H1 (cell line): ENCODE data around the gene BCAS3. TPM values are rescaled to one million over a fixed set of nuclear protein-coding genes. Genes with fewer than 3 reads are reported as not detected.

ENCODE experiments used
- CTCF ChIA-PET: fragments of 300-600 bp; sonication (Branson Sonifier 250); formaldehyde crosslinking; loops from one replicate; lab custom pipeline; 2021; ENCODE audit not compliant: partially characterized antibody; lab: Charles Lee
- POLR2A ChIA-PET: fragments of 300-600 bp; sonication (Branson Sonifier 250); formaldehyde crosslinking; loops from one replicate; lab custom pipeline; 2021; ENCODE audit warnings: inconsistent platforms; ENCODE audit not compliant: partially characterized antibody; lab: Charles Lee
- DNase-seq, 2 experiments: peaks; one replicate each; pipeline versions ENCODE4 v3.0.0 to v3.0.0-alpha.2; 2010 to 2022; ENCODE audit warnings: low spot score in 2 of 2, low read depth in 1 of 2, mixed read lengths in 1 of 2
- FAIRE-seq: peaks from 2 replicates; lab custom pipeline; 2011; peaks lifted over from hg19 to GRCh38; lab: Jason Lieb, UNC
- H2AFZ ChIP-seq: 2 replicates; pipeline ENCODE4 v1.8.1; 2012; ENCODE audit warnings: low read length, inconsistent platforms
- H2AK5ac ChIP-seq: 2 replicates; pipeline ENCODE4 v1.6.1; 2013; ENCODE audit warnings: low read depth, low read length
- H2BK120ac ChIP-seq: replicated peaks from 2 replicates; pipeline ENCODE3; 2013; ENCODE audit warnings: low read depth, low read length, inconsistent platforms
- H2BK12ac ChIP-seq: 2 replicates; pipeline ENCODE4 v1.6.1; 2013; ENCODE audit warnings: low read depth, low read length
- H2BK15ac ChIP-seq: 2 replicates; pipeline ENCODE4 v1.6.1; 2013; ENCODE audit warnings: low read length
- H2BK20ac ChIP-seq: 2 replicates; pipeline ENCODE4 v1.6.1; 2013; ENCODE audit warnings: low read length
- H2BK5ac ChIP-seq: 2 replicates; pipeline ENCODE4 v1.6.1; 2013; ENCODE audit warnings: low read depth, low read length
- H3K14ac ChIP-seq: 2 replicates; pipeline ENCODE4 v1.6.1; 2013; ENCODE audit warnings: inconsistent platforms; ENCODE audit not compliant: insufficient read length
- H3K18ac ChIP-seq: 2 replicates; pipeline ENCODE4 v1.6.1; 2013; ENCODE audit warnings: low read length; ENCODE audit errors: extremely low read depth
- H3K23ac ChIP-seq: 2 replicates; pipeline ENCODE4 v1.6.1; 2013; ENCODE audit warnings: inconsistent platforms; ENCODE audit not compliant: insufficient read length
- H3K23me2 ChIP-seq: 2 replicates; pipeline ENCODE4 v1.6.1; 2013; ENCODE audit warnings: low read depth, low read length
- H3K27ac ChIP-seq: 2 replicates; pipeline ENCODE4 v1.6.1; 2011; ENCODE audit warnings: low read depth, low read length, inconsistent platforms
- H3K27me3 ChIP-seq, 4 experiments: replicated peaks in 1 of 4; 1 replicate in 1 of 4; 2 replicates in 3 of 4; pipeline versions ENCODE4 v1.6.1 to v1.8.1; 2011 to 2013; ENCODE audit warnings: low read length in 3 of 4, mild to moderate bottlenecking in 3 of 4, inconsistent platforms in 2 of 4, mixed read lengths in 2 of 4, moderate library complexity in 1 of 4; ENCODE audit not compliant: control insufficient read depth in 3 of 4, insufficient read depth in 3 of 4; ENCODE audit errors: extremely low read depth in 1 of 4
- H3K36me3 ChIP-seq, 4 experiments: 2 replicates each; pipeline versions ENCODE4 v1.6.1 to v1.8.1; 2011 to 2013; ENCODE audit warnings: mild to moderate bottlenecking in 4 of 4, low read length in 3 of 4, moderate library complexity in 2 of 4, control low read depth in 1 of 4, inconsistent platforms in 1 of 4; ENCODE audit not compliant: insufficient read depth in 4 of 4, control insufficient read depth in 2 of 4
- H3K4ac ChIP-seq: replicated peaks from 2 replicates; pipeline ENCODE3; 2013; ENCODE audit warnings: low read length, low read depth, mixed read lengths, inconsistent platforms; ENCODE audit not compliant: insufficient read length
- H3K4me1 ChIP-seq, 4 experiments: replicated peaks in 1 of 4; 1 replicate in 1 of 4; 2 replicates in 3 of 4; pipeline versions ENCODE4 v1.6.1 to v1.8.1; 2011 to 2013; ENCODE audit warnings: low read length in 3 of 4, inconsistent platforms in 2 of 4, mixed read lengths in 1 of 4; ENCODE audit not compliant: insufficient read depth in 4 of 4, control insufficient read depth in 3 of 4
- H3K4me2 ChIP-seq, 2 experiments: 2 replicates each; pipeline versions ENCODE4 v1.6.1 to v1.8.1; 2011 to 2013; ENCODE audit warnings: low read depth in 2 of 2, low read length in 2 of 2, control low read depth in 1 of 2, inconsistent platforms in 1 of 2, mild to moderate bottlenecking in 1 of 2; ENCODE audit not compliant: insufficient read depth in 1 of 2
- H3K4me3 ChIP-seq, 4 experiments: fragments of 200-600, 300-600 bp in 1 of 4; sonication (generic), shearing (Covaris generic), sonication (Bioruptor Twin) in 1 of 4; 2 replicates each; pipeline versions ENCODE4 v1.5.1 to v1.8.1; 2011 to 2016; ENCODE audit warnings: low read length in 4 of 4, low read depth in 3 of 4, control low read depth in 2 of 4, inconsistent platforms in 2 of 4, mild to moderate bottlenecking in 2 of 4, mixed read lengths in 1 of 4, moderate library complexity in 1 of 4; ENCODE audit not compliant: insufficient read depth in 2 of 4; ENCODE audit errors: extremely low read depth in 1 of 4
- H3K56ac ChIP-seq: replicated peaks from 2 replicates; pipeline ENCODE3; 2013; ENCODE audit warnings: low read depth, mild to moderate bottlenecking, mixed read lengths, low read length, inconsistent platforms; ENCODE audit not compliant: insufficient read length
- H3K79me1 ChIP-seq: 2 replicates; pipeline ENCODE4 v1.6.1; 2013; ENCODE audit warnings: low read depth, low read length, control low read depth
- H3K79me2 ChIP-seq, 2 experiments: 2 replicates each; pipeline versions ENCODE4 v1.6.1 to v1.8.1; 2012 to 2013; ENCODE audit warnings: low read length in 2 of 2, mild to moderate bottlenecking in 2 of 2, inconsistent platforms in 1 of 2; ENCODE audit not compliant: insufficient read depth in 2 of 2, control insufficient read depth in 1 of 2
- H3K9ac ChIP-seq, 4 experiments: replicated peaks in 1 of 4; 1 replicate in 1 of 4; 2 replicates in 3 of 4; pipeline versions ENCODE4 v1.6.1 to v1.8.1; 2011 to 2013; ENCODE audit warnings: low read depth in 3 of 4, low read length in 3 of 4, control low read depth in 2 of 4, mild to moderate bottlenecking in 2 of 4, moderate library complexity in 2 of 4, inconsistent platforms in 1 of 4; ENCODE audit errors: extremely low read depth in 1 of 4
- H3K9me3 ChIP-seq, 2 experiments: 2 replicates each; pipeline versions ENCODE4 v1.6.1 to v1.8.1; 2012 to 2013; ENCODE audit warnings: mild to moderate bottlenecking in 2 of 2, moderate library complexity in 2 of 2, control low read depth in 1 of 2, inconsistent platforms in 1 of 2, low read depth in 1 of 2, low read length in 1 of 2, mixed read lengths in 1 of 2; ENCODE audit not compliant: insufficient read depth in 2 of 2
- H4K20me1 ChIP-seq, 2 experiments: replicated peaks in 1 of 2; 2 replicates each; pipeline versions ENCODE3 to v1.8.1; 2011 to 2013; ENCODE audit warnings: inconsistent platforms in 2 of 2, low read length in 2 of 2, mild to moderate bottlenecking in 1 of 2; ENCODE audit not compliant: insufficient read depth in 2 of 2, control insufficient read depth in 1 of 2
- H4K5ac ChIP-seq: 2 replicates; pipeline ENCODE4 v1.6.1; 2013; ENCODE audit warnings: low read length, low read depth, mixed read lengths, inconsistent platforms; ENCODE audit not compliant: insufficient read length
- H4K8ac ChIP-seq: 2 replicates; pipeline ENCODE4 v1.8.0; 2013; ENCODE audit warnings: mild to moderate bottlenecking, moderate library complexity, low read length, inconsistent platforms; ENCODE audit not compliant: insufficient read depth; ENCODE audit errors: extremely low read depth
- H4K91ac ChIP-seq: replicated peaks from 2 replicates; pipeline ENCODE3; 2013; ENCODE audit warnings: low read length, mixed read lengths, inconsistent platforms; ENCODE audit not compliant: insufficient read length
- CBX5 ChIP-seq: fragments of 300-800, 300-1000 bp; sonication (generic); IDR thresholded peaks from 2 replicates; pipeline ENCODE4 v1.7.1; 2016; ENCODE audit warnings: antibody characterized with exemption, low read length, low read depth
- CTBP2 ChIP-seq: IDR thresholded peaks from 2 replicates; pipeline ENCODE4 v1.7.0; 2011; ENCODE audit warnings: borderline replicate concordance, mild to moderate bottlenecking, moderate library complexity, mixed read lengths, low read length; ENCODE audit not compliant: insufficient read depth, insufficient read length
- HDAC2 ChIP-seq, 2 experiments: fragments of 300-600 bp in 1 of 2; sonication (generic) in 1 of 2; IDR thresholded peaks; 2 replicates each; pipeline ENCODE4 v1.6.1; 2011 to 2012; ENCODE audit warnings: low read depth in 2 of 2, low read length in 2 of 2, mild to moderate bottlenecking in 2 of 2, moderate library complexity in 2 of 2, borderline replicate concordance in 1 of 2, inconsistent platforms in 1 of 2
- HDAC6 ChIP-seq: IDR thresholded peaks from one replicate; pipeline ENCODE4 v1.7.1; 2012; ENCODE audit warnings: low read depth, mild to moderate bottlenecking, inconsistent platforms, low read length, moderate library complexity
- KDM4A ChIP-seq: IDR thresholded peaks from one replicate; pipeline ENCODE4 v1.7.1; 2012; ENCODE audit warnings: low read depth, mild to moderate bottlenecking, moderate library complexity, low read length, inconsistent platforms; ENCODE audit not compliant: severe bottlenecking
- SAP30 ChIP-seq: fragments of 300-600 bp; sonication (generic); IDR thresholded peaks from 2 replicates; pipeline ENCODE4 v1.7.1; 2012; ENCODE audit warnings: low read length, moderate library complexity, mild to moderate bottlenecking, inconsistent platforms; ENCODE audit not compliant: insufficient read depth, insufficient replicate concordance
- SP1 ChIP-seq: IDR thresholded peaks from 2 replicates; pipeline ENCODE4 v1.6.1; 2011; ENCODE audit warnings: low read depth, low read length
- SP4 ChIP-seq: IDR thresholded peaks from 2 replicates; pipeline ENCODE4 v1.6.1; 2012; ENCODE audit warnings: low read length, inconsistent platforms
- SUZ12 ChIP-seq: fragments of 200-600 bp; sonication (generic); IDR thresholded peaks from 2 replicates; pipeline ENCODE4 v1.6.1; 2012; ENCODE audit warnings: mild to moderate bottlenecking, inconsistent platforms, low read length, moderate library complexity, mixed read lengths
- TAF1 ChIP-seq: IDR thresholded peaks from 2 replicates; pipeline ENCODE4 v1.6.1; 2011; ENCODE audit warnings: mild to moderate bottlenecking, low read depth, low read length
- ZNF274 ChIP-seq: IDR thresholded peaks from 2 replicates; pipeline ENCODE4 v1.7.0; 2012; ENCODE audit warnings: low read length, borderline replicate concordance; ENCODE audit errors: extremely low read depth
- WGBS, 2 experiments: shearing (Covaris generic) in 1 of 2; methylation state at CpG; one replicate each; pipeline versions ENCODE4 v1.1.6 to v1.1.7; 2013 to 2015; ENCODE audit warnings: low lambda C conversion rate in 2 of 2, mixed read lengths in 2 of 2, inconsistent platforms in 1 of 2, low coverage in 1 of 2, missing lambda C conversion rate in 1 of 2; ENCODE audit not compliant: insufficient replicate concordance in 2 of 2, insufficient coverage in 1 of 2, insufficient read length in 1 of 2; ENCODE audit errors: extremely low coverage in 1 of 2, missing lambda C conversion rate in 1 of 2; 5-methylcytosine and 5-hydroxymethylcytosine counted together
- polyA plus RNA-seq, 7 experiments: library from polyadenylated mRNA; depleted of rRNA in 3 of 7; stranded (reverse) in 5 of 7; unstranded in 2 of 7; fragments of >200 nt in 5 of 7; fragments of 200-250 nt in 2 of 7; gene quantifications; 1 replicate in 5 of 7; 2 replicates in 1 of 7; 4 replicates in 1 of 7; pipeline versions ENCODE4 v1.2.1 to v1.2.3, GENCODE V29; 2011 to 2013; ENCODE audit warnings: missing spikeins in 2 of 7, mixed read lengths in 2 of 7
- total RNA-seq: library from RNA; stranded (reverse); fragmentation: NEBNext Ultra II Directional; extraction: Animal tissue kit (Norgen Biotek cat#: 25700); gene quantifications from 2 replicates; pipeline ENCODE4 v1.2.1, GENCODE V29; 2021

BCAS3 gene
- total and polyA plus RNA-seq, 2 of the 8 experiments (the other 6 are each of a cell fraction or from before 2014, with no cell fraction given), result 9.9 to 13.3 TPM

- no peak overlapping the region for H2BK5ac ChIP-seq
- H3K79me1 ChIP-seq, result no peaks in the 10 kb centered on the region
- peaks cover 18% of the 10 kb centered on the region for H3K23me2 ChIP-seq
- H2BK120ac ChIP-seq, result no peak overlapping the region
- peak overlapping the region; percentile 30; the same call in 1 of the 2 replicates for H2BK12ac ChIP-seq
- H3K14ac ChIP-seq, result no peak overlapping the region
- no peak overlapping the region for H3K27ac ChIP-seq
- H4K5ac ChIP-seq, result no peak overlapping the region
- no peak overlapping the region for H3K56ac ChIP-seq
- no peak overlapping the region for H3K4ac ChIP-seq
- H3K9ac ChIP-seq, result no peak overlapping the region
- no peak overlapping the region; the same call in 1 of the 2 replicates for H3K18ac ChIP-seq
- H4K20me1 ChIP-seq, result peaks cover 2 to 7% of the 10 kb centered on the region in 2 experiments
- no peak overlapping the region for H4K91ac ChIP-seq
- peaks cover 0 to 22% (median 10%) of the 10 kb centered on the region in 4 experiments; a peak in 5 of 7 replicates for H3K4me1 ChIP-seq
- H3K4me2 ChIP-seq, result peak overlapping the region; percentile 73 to 93
- H2BK20ac ChIP-seq, result no peak overlapping the region
- H3K79me2 ChIP-seq, result no peaks in the 10 kb centered on the region
- H3K23ac ChIP-seq, result no peak overlapping the region
- peak overlapping the region; percentile 34 for H2AFZ ChIP-seq
- H3K36me3 ChIP-seq, result no peaks in the 10 kb centered on the region; a peak in 1 of 8 replicates
- WGBS, 2 experiments, result 7% methylated on average over 35 of the region's 38 CpGs; no CpG with 5 or more reads in 1 of the 2 experiments
- CTCF ChIA-PET, result interaction anchor here (0.8 to 8.8 kb wide), 35 partner anchors 8 to 390 kb away, joined by 3 to 108 read pairs (median 4); partner anchors contain the start of genes TBX2 and TBX4
- no peak overlapping the region for H2AK5ac ChIP-seq
- H3K4me3 ChIP-seq, result peak overlapping the region; percentile 24 to 65 (median 54)
- H2BK15ac ChIP-seq, result no peak overlapping the region
- no peaks in the 10 kb centered on the region; a peak in 1 of 4 replicates for H3K9me3 ChIP-seq
- DNase-seq (no peak), FAIRE-seq (no peak)
- H4K8ac ChIP-seq, result peak overlapping the region; percentile 63; the same call in 1 of the 2 replicates
- POLR2A ChIA-PET, result interaction anchor here (0.6 to 1.3 kb wide), 4 partner anchors 9 to 46 kb away, joined by 3 to 4 read pairs (median 3); no protein-coding TSS in a partner anchor
- peaks cover 35 to 89% (median 81%) of the 10 kb centered on the region in 4 experiments for H3K27me3 ChIP-seq
- TF ChIP-seq HDAC2 (IDR thresholded peaks at IDR 0.05; ENCODE audit: borderline replicate concordance in 1 of 2, low read depth in 2 of 2, low read length in 2 of 2) (0 out of 4 replicates have a peak, but pooled peaks of 1 of the 2 experiments have one; percentile 18), CTBP2 (peak; percentile 3), CBX5 (no peak), SP1 (no peak), HDAC6 (no peak), ZNF274 (no peak), SAP30 (no peak), SP4 (no peak), TAF1 (no peak), SUZ12 (peak; percentile 15; the same call in 1 of the 2 replicates), KDM4A (peak; percentile 98)
Observed at GRCh38 chr17:61412860-61413660, 735.4 kb downstream of the BCAS3 start.
